HPDE6-E6E7 (cell line): ENCODE measurements around the gene RCBTB1.
"Not testable (repeated sequence)": the region's sequence is repeated elsewhere in the genome, so short reads cannot be mapped to it uniquely, and the experiment has no call there.

Source experiments
- DNase-seq: peaks from one replicate; pipeline ENCODE4 v3.0.0; 2011; ENCODE audit warnings: missing footprints; ENCODE audit errors: extremely low spot score

RCBTB1 gene

GRCh38 chr13:49516467-49516866 is 68.9 kb downstream of the RCBTB1 start:
- no peak for DNase-seq

- no peak for DNase-seq
Observed at GRCh38 chr13:49512578-49512977, 72.8 kb downstream of the RCBTB1 start.

GRCh38 chr13:49503951-49504350 is 81.4 kb downstream of the RCBTB1 start:
- DNase-seq: no peak

GRCh38 chr13:49502954-49503353 is 82.4 kb downstream of the RCBTB1 start:
- no peak for DNase-seq

- no peak for DNase-seq
Observed at GRCh38 chr13:49499889-49500660, 85.3 kb downstream of the RCBTB1 start.

- DNase-seq: no peak
Observed at GRCh38 chr13:49498206-49498605, 87.2 kb downstream of the RCBTB1 start.

- DNase-seq: no peak
Observed at GRCh38 chr13:49497272-49497671, 88.1 kb downstream of the RCBTB1 start.

- DNase-seq: not testable (repeated sequence)
Observed at GRCh38 chr13:49496837-49497236, 88.5 kb downstream of the RCBTB1 start.

- peak; percentile 31 for DNase-seq
Observed at GRCh38 chr13:49495783-49496762, 89.3 kb downstream of the RCBTB1 start, which contains the start of gene PHF11. Gene PHF11, plus strand, starts transcription at chr13:49495953. Its CDS starts 49 bp downstream, at chr13:49496002.

GRCh38 chr13:49494645-49495044 is 90.7 kb downstream of the RCBTB1 start:
- no peak for DNase-seq

- no peak for DNase-seq
Observed at GRCh38 chr13:49488563-49488962, 96.8 kb downstream of the RCBTB1 start.
